Stimulated activated naive CD8-positive, alpha-beta T cell treated with anti-CD3 and anti-CD28 coated beads, Interleukin-15, Interleukin-2, amounts not matched to agents 100 U/mL and 50 U/mL, for 24 hours (primary cell): ENCODE measurements around the gene TREM1.
"Not testable (repeated sequence)": the region's sequence is repeated elsewhere in the genome, so short reads cannot be mapped to it uniquely, and the experiment has no call there.

Experiments used
- ATAC-seq: fragments of 150-1000 bp; cut with Tn5 transposase; one replicate; pipeline ENCODE4 v1.10.0; 2021
- DNase-seq: peaks from one replicate; pipeline ENCODE4 v3.0.0; 2021

TREM1 gene

GRCh38 chr6:41286544-41287346, at the start of gene TREM1:
Gene TREM1 (minus strand): TSS chr6:41286682. CDS start chr6:41286655, 27 bp downstream.
- ATAC-seq, result no peak
- no peak for DNase-seq

GRCh38 chr6:41335943-41336342, 49.5 kb upstream of the TREM1 start:
- ATAC-seq (no peak), DNase-seq (no peak)

DNA sequence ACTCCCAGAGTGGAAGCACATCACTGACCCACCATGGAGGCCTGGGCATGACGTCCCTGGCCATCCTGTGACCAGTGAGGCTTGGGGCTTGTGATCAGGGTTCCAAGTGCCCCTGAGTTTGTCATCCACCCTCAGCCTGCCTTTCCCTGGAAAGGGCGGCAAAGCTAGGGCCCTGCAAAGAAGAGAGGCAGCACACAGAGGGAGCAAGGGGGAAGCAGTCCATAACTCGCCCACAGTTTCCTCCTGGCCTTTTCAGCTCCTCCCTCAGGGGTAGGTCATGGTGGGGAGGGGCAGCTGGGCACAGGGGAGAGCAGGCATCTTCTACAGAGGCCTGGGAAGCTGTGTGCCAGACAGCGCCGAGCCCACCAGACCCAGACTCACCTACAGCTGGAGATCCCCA, 48.8 kb upstream of the TREM1 start, which contains the start of gene NCR2:
Gene NCR2 (plus strand): TSS at position 313 of the 400 bp plus-strand sequence. CDS start 269 bp downstream, outside the sequence.
- no peak for DNase-seq
- no peak for ATAC-seq

DNA sequence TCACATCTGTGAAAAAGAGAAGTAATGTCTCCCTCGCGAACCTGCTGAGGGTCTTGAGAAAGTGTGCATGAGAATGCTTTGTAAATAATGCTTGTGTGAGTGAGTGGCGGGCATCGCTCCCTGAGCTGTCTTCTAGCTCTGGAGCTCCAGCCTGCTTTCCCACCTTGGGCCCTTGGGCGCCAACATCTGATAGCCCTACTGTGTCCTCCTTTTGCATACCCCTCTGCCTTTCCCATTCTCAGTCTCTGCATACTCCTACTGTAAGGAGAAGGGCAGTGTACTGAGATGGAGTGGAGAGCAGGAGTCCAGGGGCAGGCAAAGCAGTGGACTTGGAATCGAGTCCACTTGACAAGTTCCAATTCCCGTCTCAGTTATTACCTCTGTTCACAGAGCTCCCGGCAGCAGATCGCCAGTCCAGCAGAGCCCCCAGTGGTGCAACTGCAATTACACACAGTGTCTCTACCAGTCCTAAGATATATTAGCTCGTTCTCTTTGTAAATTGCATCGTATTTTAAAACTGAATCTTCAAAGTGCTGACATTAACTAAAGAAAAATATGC, 48.1 kb upstream of the TREM1 start:
- ATAC-seq (no peak), DNase-seq (peak; percentile 22)

- ATAC-seq, result no peak
Observed at GRCh38 chr6:41332842-41333736, 46.6 kb upstream of the TREM1 start.

DNA sequence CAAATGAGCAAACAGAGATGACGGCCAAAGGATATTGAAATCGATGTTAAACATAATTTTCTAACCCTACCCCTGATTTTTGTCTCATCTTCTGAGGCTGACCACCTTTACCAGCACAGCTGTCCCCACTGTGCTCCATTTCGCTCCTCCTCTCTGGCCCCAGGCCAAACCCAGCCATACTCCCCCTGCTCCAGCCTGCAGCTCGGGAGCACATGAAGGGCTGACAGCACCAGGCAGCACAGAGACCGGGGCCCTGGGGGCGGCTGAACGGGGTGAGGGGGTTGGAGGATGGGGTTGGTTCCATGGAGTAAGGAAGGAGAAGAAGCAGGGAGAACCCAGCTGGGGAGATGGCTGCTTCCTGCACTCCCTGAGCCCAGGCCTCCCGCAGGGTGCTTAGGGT, 45.8 kb upstream of the TREM1 start:
- no peak for DNase-seq
- ATAC-seq, result no peak

More at GRCh38 chr6:41332842-41333736, 46.6 kb upstream of the TREM1 start:
- no peak for DNase-seq

- DNase-seq, result no peak
- ATAC-seq, result no peak
Observed at GRCh38 chr6:41331401-41332150, 45.1 kb upstream of the TREM1 start.

DNA sequence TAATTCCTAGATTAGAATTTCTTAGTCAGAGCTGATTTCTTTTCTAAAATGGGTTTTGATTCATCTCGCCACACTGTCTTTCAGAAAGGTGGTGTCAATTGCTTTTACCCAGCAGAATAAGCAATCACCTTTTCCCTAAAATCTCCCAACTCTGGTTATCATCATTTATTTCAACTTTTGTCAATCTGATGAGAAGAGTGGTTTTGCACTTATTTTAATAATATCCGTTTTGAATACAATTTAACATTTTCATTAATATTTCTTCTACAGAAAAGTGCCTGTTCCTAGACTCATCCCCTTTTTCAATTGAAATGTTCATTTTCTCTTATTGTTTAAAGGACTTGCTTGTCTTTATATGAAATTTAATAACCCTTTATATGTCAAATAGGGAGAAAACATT, 40.7 kb upstream of the TREM1 start:
- ATAC-seq (no peak), DNase-seq (no peak)

DNA sequence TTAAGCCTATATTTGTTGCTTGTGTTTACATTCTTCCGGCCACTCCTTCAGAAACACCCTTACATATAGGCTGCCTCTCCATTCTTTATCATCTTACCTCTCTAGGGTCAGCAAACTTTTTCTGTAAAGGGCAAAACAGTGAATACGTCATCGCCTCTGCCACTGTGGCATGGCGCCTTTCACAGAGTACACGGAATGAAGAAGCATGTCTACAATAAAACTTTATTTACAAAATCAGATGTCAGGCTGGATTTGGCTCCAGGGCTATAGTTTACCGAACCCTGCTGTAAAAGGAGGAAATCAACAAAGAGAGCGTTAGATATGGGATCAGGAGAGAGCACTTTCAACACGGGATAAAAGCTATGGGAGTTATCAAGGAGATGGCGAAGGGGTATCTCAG, 39.6 kb upstream of the TREM1 start:
- no peak for DNase-seq
- no peak for ATAC-seq

GRCh38 chr6:41325446-41326066, 39.1 kb upstream of the TREM1 start:
- ATAC-seq, result no peak
- DNase-seq, result no peak

DNA sequence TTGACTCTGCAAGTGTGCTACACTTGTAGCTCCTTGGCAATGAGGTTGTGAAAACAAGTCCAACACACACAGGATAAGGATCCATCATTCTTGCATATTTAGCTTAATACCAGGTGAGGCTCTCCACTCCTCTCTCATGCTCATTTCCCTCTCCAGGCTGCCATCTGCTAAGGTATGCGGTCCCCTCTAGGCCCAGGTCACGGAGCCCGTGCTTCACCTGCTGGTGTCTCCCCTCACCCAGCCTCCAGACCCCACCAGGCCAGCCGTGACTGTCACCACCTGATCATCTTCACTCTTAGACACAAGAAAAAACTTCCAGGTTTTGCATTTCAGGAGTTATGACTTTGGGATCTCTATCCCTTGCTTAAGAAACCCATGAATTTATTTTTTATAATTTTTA, 34.7 kb upstream of the TREM1 start:
- DNase-seq, result no peak
- ATAC-seq, result no peak

- peak; percentile 98 for ATAC-seq
- DNase-seq, result peak; percentile 85
Observed at GRCh38 chr6:41318654-41319565, 32.4 kb upstream of the TREM1 start.

GRCh38 chr6:41318261-41318653, 31.8 kb upstream of the TREM1 start:
- DNase-seq, result no peak
- no peak for ATAC-seq

DNA sequence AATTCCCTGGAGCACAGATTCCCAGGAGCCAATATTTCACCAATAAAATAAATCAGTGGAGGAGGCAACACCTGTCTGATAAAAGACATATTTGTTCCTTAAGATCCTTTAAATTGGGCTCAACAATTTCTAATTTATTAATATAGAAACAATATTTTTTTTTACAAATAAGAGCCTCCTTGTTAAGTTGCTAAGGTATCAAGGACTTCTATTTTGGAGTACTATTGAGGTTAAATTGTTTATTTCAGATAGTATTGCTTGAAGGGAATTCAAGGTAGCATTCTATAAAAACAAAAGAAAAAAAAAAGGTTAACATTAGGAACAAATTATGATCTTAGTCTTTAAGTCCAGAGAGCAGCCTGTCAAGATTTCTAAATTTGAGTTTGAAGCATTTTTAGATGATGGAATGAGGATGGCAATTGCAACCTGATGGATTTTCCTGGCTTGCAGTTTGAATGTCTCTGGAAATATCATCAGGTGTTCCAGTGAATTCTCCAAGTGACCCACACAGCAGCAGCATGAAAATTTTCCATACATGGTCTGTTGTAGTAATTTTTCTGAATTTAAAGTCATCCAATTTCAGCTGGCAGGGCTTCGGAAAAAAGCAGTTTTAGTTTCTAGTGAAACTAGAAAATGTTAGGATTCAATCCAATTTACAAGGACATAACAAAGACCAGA, 29.6 kb upstream of the TREM1 start:
- no peak for DNase-seq
- ATAC-seq, result no peak

- no peak for ATAC-seq
Observed at GRCh38 chr6:41315203-41315602, 28.7 kb upstream of the TREM1 start.

DNA sequence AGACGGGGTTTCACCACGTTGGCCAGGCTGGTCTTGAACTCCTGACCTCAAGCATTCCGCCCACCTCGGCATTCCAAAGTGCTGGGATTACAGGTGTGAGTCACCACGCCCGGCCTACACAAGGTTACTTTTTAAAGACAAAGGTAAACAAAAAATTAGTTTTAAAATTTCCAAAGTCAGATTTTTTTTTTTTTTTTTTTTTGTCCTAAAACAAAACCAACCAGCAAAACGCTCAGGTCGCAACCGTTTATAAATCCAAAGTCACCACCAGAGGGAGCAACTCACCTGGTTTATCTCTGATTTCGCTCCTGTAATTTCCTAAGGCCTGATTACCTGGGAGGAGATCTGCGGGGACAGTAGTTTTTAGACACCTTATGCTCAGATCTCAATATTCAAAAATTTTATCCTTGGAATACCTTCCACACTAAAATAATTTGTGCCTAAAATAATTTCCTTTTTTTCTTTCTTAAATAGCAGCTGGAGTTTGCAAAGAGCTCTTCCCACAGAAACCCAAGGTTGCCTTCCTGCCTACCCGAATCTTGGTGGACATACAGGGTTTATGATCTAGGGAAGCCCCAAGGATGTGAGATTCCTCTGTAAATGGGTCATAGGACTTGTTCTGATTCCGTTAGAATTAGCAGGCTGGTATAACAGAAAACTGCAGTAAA, 19.8 kb upstream of the TREM1 start:
- DNase-seq, result peak; percentile 50
- no peak for ATAC-seq

More at GRCh38 chr6:41315203-41315602, 28.7 kb upstream of the TREM1 start:
- DNase-seq, result no peak

DNA sequence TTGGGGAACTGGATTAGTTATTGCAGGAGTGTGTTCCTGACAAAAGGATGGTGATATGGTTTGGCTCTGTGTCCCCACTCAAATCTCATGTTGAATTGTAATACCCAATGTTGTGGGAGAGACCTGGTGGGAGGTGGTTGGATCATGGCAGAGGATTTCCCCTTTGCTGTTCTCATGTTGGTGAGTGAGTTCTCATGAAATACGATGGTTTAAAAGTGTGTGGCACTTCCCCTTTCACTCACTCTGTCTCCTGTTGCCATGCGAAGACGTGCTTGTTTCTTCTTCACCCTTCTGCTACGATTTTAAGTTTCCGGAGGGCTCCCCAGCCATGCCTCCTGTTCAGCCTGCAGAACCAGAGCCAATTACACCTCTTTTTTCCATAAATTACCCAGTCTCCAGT, 16.2 kb upstream of the TREM1 start:
- DNase-seq, result no peak
- ATAC-seq, result no peak

DNA sequence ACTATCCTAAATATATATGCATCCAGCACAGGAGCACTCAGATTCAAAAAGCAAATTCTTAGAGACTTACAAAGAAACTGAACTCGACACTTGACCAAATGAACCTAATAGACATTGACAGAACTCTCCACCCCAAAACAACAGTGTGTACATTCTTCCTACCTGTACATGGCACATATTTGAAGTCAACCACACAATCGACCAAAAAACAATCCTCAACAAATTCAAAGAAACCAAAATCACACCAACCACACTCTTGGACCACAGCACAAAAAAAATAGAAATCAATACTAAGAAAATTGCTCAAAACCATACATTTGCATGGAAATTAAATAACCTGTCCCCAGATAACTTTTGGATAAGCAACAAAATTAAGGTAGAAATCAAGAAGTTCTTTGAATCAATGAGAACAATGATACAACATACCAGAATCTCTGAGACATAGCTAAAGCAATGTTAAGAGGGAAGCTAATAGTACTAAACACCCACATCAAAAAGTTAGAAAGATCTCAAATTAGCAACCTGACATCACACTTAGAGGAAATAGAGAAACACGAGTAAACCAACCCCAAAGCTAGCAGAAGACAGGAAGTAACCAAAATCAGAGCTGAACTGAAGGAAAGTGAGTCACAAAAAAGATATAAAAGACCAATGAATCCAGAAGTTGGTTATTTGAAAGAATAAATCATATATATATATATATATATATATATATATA, 12.5 kb upstream of the TREM1 start:
- no peak for DNase-seq
- peak; percentile 36 for ATAC-seq

GRCh38 chr6:41297248-41297647, 10.8 kb upstream of the TREM1 start:
- not testable (repeated sequence) for ATAC-seq, DNase-seq
